HEK293 (cell line): ENCODE results near the gene DOCK4.
A peak's percentile ranks its signal among the peaks of the same experiment; 100 is the strongest.

Experiments
- CTCF ChIA-PET: fragments of 350-600 bp; formaldehyde crosslinking; extraction: SDS; loops from one replicate; lab custom pipeline; 2021; ENCODE audit warnings: antibody characterized with exemption; lab: Yijun Ruan, JAX
- POLR2A ChIA-PET: fragments of 300-600 bp; formaldehyde crosslinking; extraction: SDS; loops from one replicate; lab custom pipeline; 2020; ENCODE audit warnings: antibody characterized with exemption, inconsistent platforms; lab: Yijun Ruan, JAX
- H3K27ac ChIP-seq: fragments of 200-500 bp; sonication (Bioruptor generic); 2 replicates; pipeline ENCODE4 v1.5.1; 2014; ENCODE audit warnings: low read depth, low read length, control low read depth, inconsistent platforms; ENCODE audit errors: extremely low read depth
- H3K36me3 ChIP-seq, 2 experiments: fragments of 200-500 bp in 1 of 2; sonication (Bioruptor generic) in 1 of 2; 1 replicate in 1 of 2; 2 replicates in 1 of 2; pipeline ENCODE4 v1.5.1; 2014 to 2017; ENCODE audit warnings: inconsistent platforms in 2 of 2, low read length in 2 of 2; ENCODE audit not compliant: control insufficient read depth in 2 of 2, insufficient read depth in 1 of 2
- H3K4me1 ChIP-seq: fragments of 200-500 bp; sonication (Bioruptor generic); 2 replicates; pipeline ENCODE4 v1.5.1; 2014; ENCODE audit warnings: mild to moderate bottlenecking, low read length, inconsistent platforms; ENCODE audit not compliant: control insufficient read depth, insufficient read depth
- H3K4me3 ChIP-seq: 2 replicates; pipeline ENCODE4 v1.5.1; 2011; ENCODE audit warnings: low read depth, mild to moderate bottlenecking, control low read depth, low read length, moderate library complexity
- H3K9me3 ChIP-seq: fragments of 200-500 bp; sonication (Bioruptor generic); 2 replicates; pipeline ENCODE4 v1.5.1; 2014; ENCODE audit warnings: low read depth, low read length, inconsistent platforms; ENCODE audit not compliant: control insufficient read depth, insufficient read depth
- BCL11A ChIP-seq: fragments of 450-650 bp; formaldehyde crosslinking; IDR thresholded peaks from 2 replicates; pipeline ENCODE4 v1.5.1; 2016; ENCODE audit warnings: low read depth, missing biosample characterization, missing genetic modification characterization
- BCL6B ChIP-seq: fragments of 450-650 bp; formaldehyde crosslinking; IDR thresholded peaks from 2 replicates; pipeline ENCODE4 v1.5.1; 2017; ENCODE audit warnings: missing biosample characterization, missing genetic modification characterization
- CTCF ChIP-seq: fragments of 450-650 bp; formaldehyde crosslinking; IDR thresholded peaks from 2 replicates; pipeline ENCODE4 v1.5.1; 2016; ENCODE audit warnings: missing biosample characterization, missing genetic modification characterization
- EGR2 ChIP-seq: fragments of 450-650 bp; formaldehyde crosslinking; IDR thresholded peaks from 2 replicates; pipeline ENCODE4 v1.5.1; 2016; ENCODE audit warnings: low read depth, missing biosample characterization, missing genetic modification characterization
- KLF17 ChIP-seq: fragments of 450-650 bp; formaldehyde crosslinking; IDR thresholded peaks from 2 replicates; pipeline ENCODE4 v1.5.1; 2016; ENCODE audit warnings: missing biosample characterization, missing genetic modification characterization
- TCF7L2 ChIP-seq: IDR thresholded peaks from 2 replicates; pipeline ENCODE4 v1.6.1; 2011; ENCODE audit warnings: low read depth, mild to moderate bottlenecking, inconsistent platforms, low read length, moderate library complexity, borderline replicate concordance
- ZBTB6 ChIP-seq: fragments of 450-650 bp; formaldehyde crosslinking; IDR thresholded peaks from 2 replicates; pipeline ENCODE4 v1.5.1; 2017; ENCODE audit warnings: missing biosample characterization, missing genetic modification characterization
- ZFHX2 ChIP-seq: fragments of 450-650 bp; formaldehyde crosslinking; conservative IDR thresholded peaks from 2 replicates; pipeline ENCODE4 v1.5.1; 2016; ENCODE audit warnings: missing biosample characterization, missing genetic modification characterization
- ZNF112 ChIP-seq: fragments of 450-650 bp; formaldehyde crosslinking; IDR thresholded peaks from 2 replicates; pipeline ENCODE4 v1.5.0; 2017; ENCODE audit warnings: missing biosample characterization, missing genetic modification characterization
- ZNF280C ChIP-seq: fragments of 450-650 bp; formaldehyde crosslinking; IDR thresholded peaks from 2 replicates; pipeline ENCODE4 v1.5.1; 2016; ENCODE audit warnings: missing biosample characterization, missing genetic modification characterization
- ZNF335 ChIP-seq: fragments of 450-650 bp; formaldehyde crosslinking; conservative IDR thresholded peaks from 2 replicates; pipeline ENCODE4 v1.5.1; 2016; ENCODE audit warnings: missing biosample characterization, missing genetic modification characterization
- ZNF433 ChIP-seq: fragments of 450-650 bp; formaldehyde crosslinking; IDR thresholded peaks from 2 replicates; pipeline ENCODE4 v1.5.1; 2016; ENCODE audit warnings: missing biosample characterization, missing genetic modification characterization, low read depth
- ZNF449 ChIP-seq: fragments of 450-650 bp; formaldehyde crosslinking; IDR thresholded peaks from 2 replicates; pipeline ENCODE4 v1.5.1; 2017; ENCODE audit warnings: missing biosample characterization, mild to moderate bottlenecking, missing genetic modification characterization, moderate library complexity
- ZNF561 ChIP-seq: fragments of 450-650 bp; IDR thresholded peaks from 2 replicates; pipeline ENCODE4 v1.5.1; 2018; ENCODE audit warnings: missing biosample characterization, missing genetic modification characterization, borderline replicate concordance
- ZNF623 ChIP-seq: fragments of 450-650 bp; formaldehyde crosslinking; IDR thresholded peaks from 2 replicates; pipeline ENCODE4 v1.5.1; 2016; ENCODE audit warnings: missing biosample characterization, missing genetic modification characterization
- ZNF626 ChIP-seq: fragments of 450-650 bp; sonication (Bioruptor Pico); formaldehyde crosslinking; IDR thresholded peaks from 2 replicates; pipeline ENCODE4 v1.5.1; 2018; ENCODE audit warnings: missing biosample characterization, missing genetic modification characterization, inconsistent platforms

The DOCK4 gene

GRCh38 chr7:112147793-112148361, 58.3 kb downstream of the DOCK4 start (continued):
- TF ChIP-seq BCL6B (tag by site-specific recombination), result peak; percentile 98
- no peak for TF ChIP-seq ZNF561 (tag by site-specific recombination)
- TF ChIP-seq ZNF433 (tag by site-specific recombination), result no peak
- TF ChIP-seq ZNF626 (tag by site-specific recombination), result no peak
- TF ChIP-seq ZFHX2 (tag by site-specific recombination), result peak; percentile 51
- TF ChIP-seq ZNF449, result no peak
- TF ChIP-seq CTCF, result no peak
- TF ChIP-seq TCF7L2, result no peak
- TF ChIP-seq ZNF112 (tag by site-specific recombination), result no peak
- TF ChIP-seq ZNF335 (tag by site-specific recombination), result 0 out of 2 replicates have a peak, but pooled peaks have one; percentile 22
- TF ChIP-seq KLF17, result no peak
- no peak for TF ChIP-seq ZNF623 (tag by site-specific recombination)
- 0 out of 2 replicates have a peak, but pooled peaks have one; percentile 32 for TF ChIP-seq EGR2 (tag by site-specific recombination)
- no peak for TF ChIP-seq ZBTB6 (tag by site-specific recombination)
- TF ChIP-seq, all 188 proteins: peak for 11

- POLR2A ChIA-PET, result no interaction called here
- H3K4me3 ChIP-seq, result no peak overlapping the region
Measured at GRCh38 chr7:112145206-112145605, 61.0 kb downstream of the DOCK4 start.

More at GRCh38 chr7:112145206-112145605, 61.0 kb downstream of the DOCK4 start:
- Histone ChIP-seq H3K9me3 (no peaks in the 10 kb centered on the region), H3K36me3 (no peaks in the 10 kb centered on the region)
- TF ChIP-seq BCL11A (tag by site-specific recombination), result no peak
- no peak for TF ChIP-seq ZNF280C
- TF ChIP-seq, all 188 proteins: peak for 0
- CTCF ChIA-PET, result no interaction called here
- peaks cover 12% of the 10 kb centered on the region for H3K4me1 ChIP-seq
- no peak overlapping the region for H3K27ac ChIP-seq
